OCI-LY7 (cell line): ENCODE results near the gene WSB2.

Experiments
- CTCF ChIP-seq: fragments of 200-600 bp; sonication (generic); conservative IDR thresholded peaks from 2 replicates; pipeline ENCODE4 v1.5.1; 2014; ENCODE audit warnings: mild to moderate bottlenecking, antibody characterized with exemption, low read length, moderate library complexity, mixed read lengths
- EZH2phosphoT487 ChIP-seq: fragments of 200-600 bp; sonication (generic); IDR thresholded peaks from 2 replicates; pipeline ENCODE4 v1.6.1; 2018; ENCODE audit warnings: low read depth, borderline replicate concordance, mild to moderate bottlenecking, mixed run types, antibody characterized with exemption, low read length, moderate library complexity, mixed read lengths

DNA sequence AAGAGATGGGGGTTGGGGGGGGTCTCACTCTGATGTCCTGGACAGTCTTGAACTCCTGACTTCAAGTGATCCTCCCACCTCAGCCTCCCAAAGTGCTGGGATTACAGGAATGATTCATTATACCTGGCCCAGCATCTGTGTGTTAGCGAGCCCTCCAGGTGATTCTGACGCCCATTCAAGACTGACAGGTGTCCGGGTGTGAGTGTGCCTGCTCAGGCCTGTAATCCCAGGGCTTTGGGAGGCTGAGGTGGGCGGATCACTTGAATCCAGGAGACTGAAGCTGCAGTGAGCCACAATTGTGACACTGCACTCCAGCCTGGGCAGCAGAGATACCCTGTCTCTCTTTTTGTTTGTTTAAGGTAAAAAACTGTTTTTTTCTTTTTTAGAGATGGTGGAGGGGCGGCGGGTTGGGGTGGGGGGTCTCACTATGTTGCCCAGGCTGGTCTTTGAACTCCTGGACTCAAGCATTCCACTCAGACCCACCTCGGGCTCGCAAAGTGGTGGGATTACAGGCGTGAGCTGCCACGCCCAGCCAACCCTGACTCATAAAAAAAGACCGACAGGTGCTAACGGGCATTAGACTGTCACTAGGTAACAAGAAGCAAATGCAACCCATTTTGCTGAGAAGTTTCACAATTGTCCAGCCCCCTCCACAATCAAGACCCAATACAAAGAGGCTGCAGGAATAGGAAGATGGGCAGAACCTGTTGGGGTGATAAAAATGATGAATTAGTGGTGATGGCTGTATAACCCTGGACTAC is 38.1 kb upstream of the WSB2 start:
- TF ChIP-seq CTCF (no peak), EZH2phosphoT487 (no peak)
